ENCODE data around the gene CLK4.

The CLK4 gene

DNA sequence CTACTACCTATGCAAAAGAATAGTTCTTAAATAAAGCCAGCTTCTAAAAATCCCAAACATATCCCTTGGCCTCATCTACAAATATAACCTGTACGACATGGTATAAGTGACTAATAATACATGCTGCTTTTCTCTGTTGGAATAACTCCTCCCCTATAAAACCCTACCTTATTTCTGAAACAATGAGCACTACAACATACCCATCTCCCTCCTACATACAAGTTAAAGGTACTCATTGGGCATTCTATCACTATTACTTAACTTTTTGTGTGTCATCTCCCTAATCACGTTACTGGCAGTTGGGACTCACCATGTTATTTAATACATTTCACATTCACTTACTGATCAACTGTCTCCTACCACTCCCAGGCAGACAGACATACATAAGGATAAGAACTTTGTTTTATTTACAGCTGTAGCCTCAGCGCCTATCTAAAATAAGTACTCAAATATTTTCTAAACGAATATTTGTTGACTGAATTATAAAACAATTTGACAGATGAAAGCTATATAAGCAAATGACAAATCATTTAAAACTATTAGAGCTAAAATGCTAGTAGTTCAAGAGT is 4.1 kb downstream of the CLK4 start:
- no peak for DNase-seq
- no peak overlapping the region for H3K4ac ChIP-seq (ENCODE audit: low read depth in 1 of 2, low read length in 2 of 2)
- 98% methylated on average over 2 of the region's 4 CpGs for WGBS

DNA sequence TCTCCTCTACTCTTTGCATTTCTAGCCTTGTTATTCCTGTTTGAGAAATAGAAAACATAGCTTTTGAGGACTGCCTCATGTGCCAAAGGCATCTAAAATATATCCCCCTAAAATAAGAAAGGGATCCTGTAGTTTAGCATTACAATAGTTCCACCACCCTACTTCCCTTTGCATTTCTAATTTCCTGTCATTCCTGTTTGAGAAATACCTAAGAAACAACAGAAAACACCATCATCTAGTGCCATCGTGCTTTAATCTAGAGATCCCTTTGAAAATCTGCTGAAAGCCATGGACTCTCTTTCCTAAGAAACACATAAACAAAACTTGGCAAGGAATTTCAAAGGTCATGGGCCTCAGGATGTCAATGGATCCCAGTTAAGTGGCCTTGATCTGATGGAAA is 7.5 kb downstream of the CLK4 start:
- H3K23ac ChIP-seq (ENCODE audit: low read length in 2 of 2): no peak overlapping the region
- no peak overlapping the region for H3K4ac ChIP-seq (ENCODE audit: low read depth in 1 of 2, low read length in 2 of 2)
- no peak overlapping the region for H2AK5ac ChIP-seq (ENCODE audit: low read length, severe bottlenecking)
- no peak overlapping the region for H3K4me3 ChIP-seq (ENCODE audit: insufficient read depth in 1 of 2, low read depth in 1 of 2, low read length in 2 of 2)
- WGBS: 85% methylated on average over 1 of the region's 1 CpG
- H2BK120ac ChIP-seq (ENCODE audit: low read depth, low read length): no peak overlapping the region
- H2BK5ac ChIP-seq (ENCODE audit: low read depth, low read length, poor library complexity, severe bottlenecking): no peak overlapping the region
- no peak overlapping the region for H3K18ac ChIP-seq (ENCODE audit: low read depth in 1 of 2, low read length in 2 of 2)
- H2BK15ac ChIP-seq (ENCODE audit: low read depth, poor library complexity, severe bottlenecking): no peak overlapping the region
- no peak overlapping the region for H3K27ac ChIP-seq (ENCODE audit: low read length, poor library complexity, severe bottlenecking)
- no peaks in the 10 kb centered on the region for H3K4me1 ChIP-seq (ENCODE audit: control insufficient read depth, insufficient read depth, low read depth, low read length)
- H2BK12ac ChIP-seq (ENCODE audit: low read length in 2 of 2): no peak overlapping the region
- H3K14ac ChIP-seq (ENCODE audit: low read length in 2 of 2): no peak overlapping the region
- H4K91ac ChIP-seq (ENCODE audit: low read length): no peak overlapping the region
- no peak overlapping the region for H3K4me2 ChIP-seq (ENCODE audit: low read length, poor library complexity, severe bottlenecking)
- H2AFZ ChIP-seq (ENCODE audit: low read depth, low read length): no peak overlapping the region
- H3K27me3 ChIP-seq (ENCODE audit: control insufficient read depth in 1 of 2, insufficient read depth in 1 of 2, low read length in 2 of 2): no peaks in the 10 kb centered on the region
- no peak overlapping the region for H3K9ac ChIP-seq (ENCODE audit: low read length)
- peaks cover 18 to 88% of the 10 kb centered on the region in 2 experiments for H3K36me3 ChIP-seq (ENCODE audit: control insufficient read depth in 1 of 2, insufficient read depth in 2 of 2, low read depth in 1 of 2, low read length in 2 of 2)
- H4K8ac ChIP-seq (ENCODE audit: low read length): no peak overlapping the region
- DNase-seq: no peak
- H3K79me1 ChIP-seq (replicated peaks; ENCODE audit: low read length, poor library complexity, severe bottlenecking): peaks cover 18% of the 10 kb centered on the region
- H3K9me3 ChIP-seq (ENCODE audit: control insufficient read depth, low read length): no peaks in the 10 kb centered on the region

More for the DNA sequence above, 4.1 kb downstream of the CLK4 start:
- Histone ChIP-seq H3K79me1 (replicated peaks; ENCODE audit: low read length, poor library complexity, severe bottlenecking) (peaks cover 8% of the 10 kb centered on the region), H2BK120ac (ENCODE audit: low read depth, low read length) (no peak overlapping the region), H3K9ac (ENCODE audit: low read length) (no peak overlapping the region), H3K4me1 (ENCODE audit: control insufficient read depth, insufficient read depth, low read depth, low read length) (peaks cover 2% of the 10 kb centered on the region), H4K8ac (ENCODE audit: low read length) (no peak overlapping the region), H2AK5ac (ENCODE audit: low read length, severe bottlenecking) (no peak overlapping the region), H3K4me3 (ENCODE audit: insufficient read depth in 1 of 2, low read depth in 1 of 2, low read length in 2 of 2) (no peak overlapping the region), H2BK15ac (ENCODE audit: low read depth, poor library complexity, severe bottlenecking) (no peak overlapping the region), H3K14ac (ENCODE audit: low read length in 2 of 2) (no peak overlapping the region), H2BK5ac (ENCODE audit: low read depth, low read length, poor library complexity, severe bottlenecking) (no peak overlapping the region), H2BK12ac (ENCODE audit: low read length in 2 of 2) (no peak overlapping the region), H3K27me3 (ENCODE audit: control insufficient read depth in 1 of 2, insufficient read depth in 1 of 2, low read length in 2 of 2) (no peaks in the 10 kb centered on the region), H2AFZ (ENCODE audit: low read depth, low read length) (no peak overlapping the region), H3K27ac (ENCODE audit: low read length, poor library complexity, severe bottlenecking) (no peak overlapping the region), H3K36me3 (ENCODE audit: control insufficient read depth in 1 of 2, insufficient read depth in 2 of 2, low read depth in 1 of 2, low read length in 2 of 2) (peaks cover 4 to 55% of the 10 kb centered on the region in 2 experiments), H3K23ac (ENCODE audit: low read length in 2 of 2) (no peak overlapping the region), H4K91ac (ENCODE audit: low read length) (no peak overlapping the region), H3K9me3 (ENCODE audit: control insufficient read depth, low read length) (no peaks in the 10 kb centered on the region), H3K4me2 (ENCODE audit: low read length, poor library complexity, severe bottlenecking) (no peak overlapping the region), H3K18ac (ENCODE audit: low read depth in 1 of 2, low read length in 2 of 2) (no peak overlapping the region)

DNA sequence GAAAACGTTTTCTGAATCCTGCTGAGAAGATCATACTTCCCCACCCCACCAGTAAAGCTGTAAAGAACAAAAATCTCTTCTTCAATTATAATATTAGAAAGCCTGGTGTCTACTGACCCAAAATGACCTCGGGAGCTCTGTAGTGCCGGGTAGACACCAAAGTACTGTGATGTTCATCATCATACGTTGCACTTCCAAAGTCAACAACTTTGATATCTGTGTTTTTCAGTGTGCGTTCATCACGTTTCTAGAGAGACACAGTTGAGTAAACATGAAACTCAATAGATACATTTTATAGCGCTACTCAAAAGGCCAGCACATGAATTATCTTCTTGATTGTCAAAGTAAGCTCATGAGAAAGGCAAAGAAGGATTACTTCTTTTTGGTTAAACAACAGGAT is 14.6 kb downstream of the CLK4 start:
- no peak overlapping the region for H3K4me2 ChIP-seq (ENCODE audit: low read length, poor library complexity, severe bottlenecking)
- no peak overlapping the region for H3K27ac ChIP-seq (ENCODE audit: low read length, poor library complexity, severe bottlenecking)
- H4K8ac ChIP-seq (ENCODE audit: low read length): no peak overlapping the region
- WGBS: over 99% methylated on average over 6 of the region's 7 CpGs
- H2BK5ac ChIP-seq (ENCODE audit: low read depth, low read length, poor library complexity, severe bottlenecking): no peak overlapping the region
- H3K4me1 ChIP-seq (ENCODE audit: control insufficient read depth, insufficient read depth, low read depth, low read length): no peaks in the 10 kb centered on the region
- peaks cover 4% of the 10 kb centered on the region for H3K9me3 ChIP-seq (ENCODE audit: control insufficient read depth, low read length)
- no peak overlapping the region for H3K14ac ChIP-seq (ENCODE audit: low read length in 2 of 2)
- H3K4ac ChIP-seq (ENCODE audit: low read depth in 1 of 2, low read length in 2 of 2): no peak overlapping the region
- H2BK120ac ChIP-seq (ENCODE audit: low read depth, low read length): no peak overlapping the region
- H3K9ac ChIP-seq (ENCODE audit: low read length): no peak overlapping the region
- DNase-seq: no peak
- no peaks in the 10 kb centered on the region for H3K27me3 ChIP-seq (ENCODE audit: control insufficient read depth in 1 of 2, insufficient read depth in 1 of 2, low read length in 2 of 2)
- no peak overlapping the region for H2AK5ac ChIP-seq (ENCODE audit: low read length, severe bottlenecking)
- peaks cover 12% of the 10 kb centered on the region for H3K79me1 ChIP-seq (replicated peaks; ENCODE audit: low read length, poor library complexity, severe bottlenecking)
- no peak overlapping the region for H3K23ac ChIP-seq (ENCODE audit: low read length in 2 of 2)
- no peak overlapping the region for H2BK12ac ChIP-seq (ENCODE audit: low read length in 2 of 2)
- H3K4me3 ChIP-seq (ENCODE audit: insufficient read depth in 1 of 2, low read depth in 1 of 2, low read length in 2 of 2): no peak overlapping the region
- peaks cover 27 to 88% of the 10 kb centered on the region in 2 experiments for H3K36me3 ChIP-seq (ENCODE audit: control insufficient read depth in 1 of 2, insufficient read depth in 2 of 2, low read depth in 1 of 2, low read length in 2 of 2)
- H2AFZ ChIP-seq (ENCODE audit: low read depth, low read length): no peak overlapping the region
- no peak overlapping the region for H4K91ac ChIP-seq (ENCODE audit: low read length)
- H3K18ac ChIP-seq (ENCODE audit: low read depth in 1 of 2, low read length in 2 of 2): no peak overlapping the region
- no peak overlapping the region for H2BK15ac ChIP-seq (ENCODE audit: low read depth, poor library complexity, severe bottlenecking)

DNA sequence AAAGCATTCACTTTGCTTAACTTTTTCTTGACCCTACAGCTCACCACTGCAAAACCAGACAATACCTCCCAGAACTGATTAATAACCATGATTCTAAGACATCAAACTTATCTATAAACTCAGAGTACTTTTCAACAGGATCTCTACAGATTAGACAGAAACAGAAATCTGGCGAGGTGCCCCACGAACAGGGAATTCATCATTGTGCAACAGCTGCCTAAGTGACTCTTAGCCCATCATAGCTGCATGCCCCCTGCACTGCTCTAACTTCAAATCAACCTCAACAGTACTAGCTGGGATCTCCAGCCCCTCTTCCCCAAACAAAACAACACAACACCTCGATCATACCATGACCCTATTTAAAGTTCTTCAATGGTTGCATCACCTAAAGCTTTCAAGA is 20.6 kb downstream of the CLK4 start:
- Histone ChIP-seq H4K8ac (ENCODE audit: low read length) (no peak overlapping the region), H2AFZ (ENCODE audit: low read depth, low read length) (no peak overlapping the region), H2BK5ac (ENCODE audit: low read depth, low read length, poor library complexity, severe bottlenecking) (no peak overlapping the region), H3K4ac (ENCODE audit: low read depth in 1 of 2, low read length in 2 of 2) (no peak overlapping the region), H3K4me2 (ENCODE audit: low read length, poor library complexity, severe bottlenecking) (no peak overlapping the region), H3K23ac (ENCODE audit: low read length in 2 of 2) (no peak overlapping the region), H3K9ac (ENCODE audit: low read length) (no peak overlapping the region), H2BK15ac (ENCODE audit: low read depth, poor library complexity, severe bottlenecking) (no peak overlapping the region), H3K36me3 (ENCODE audit: control insufficient read depth in 1 of 2, insufficient read depth in 2 of 2, low read depth in 1 of 2, low read length in 2 of 2) (peaks cover 32 to 89% of the 10 kb centered on the region in 2 experiments), H4K91ac (ENCODE audit: low read length) (no peak overlapping the region), H2BK12ac (ENCODE audit: low read length in 2 of 2) (no peak overlapping the region), H3K18ac (ENCODE audit: low read depth in 1 of 2, low read length in 2 of 2) (no peak overlapping the region), H3K27ac (ENCODE audit: low read length, poor library complexity, severe bottlenecking) (no peak overlapping the region), H3K27me3 (ENCODE audit: control insufficient read depth in 1 of 2, insufficient read depth in 1 of 2, low read length in 2 of 2) (no peaks in the 10 kb centered on the region), H3K9me3 (ENCODE audit: control insufficient read depth, low read length) (no peaks in the 10 kb centered on the region), H3K14ac (ENCODE audit: low read length in 2 of 2) (no peak overlapping the region), H3K4me3 (ENCODE audit: insufficient read depth in 1 of 2, low read depth in 1 of 2, low read length in 2 of 2) (no peak overlapping the region), H2AK5ac (ENCODE audit: low read length, severe bottlenecking) (no peak overlapping the region), H2BK120ac (ENCODE audit: low read depth, low read length) (no peak overlapping the region), H3K4me1 (ENCODE audit: control insufficient read depth, insufficient read depth, low read depth, low read length) (no peaks in the 10 kb centered on the region), H3K79me1 (replicated peaks; ENCODE audit: low read length, poor library complexity, severe bottlenecking) (peaks cover 9% of the 10 kb centered on the region)
- no peak for DNase-seq
- WGBS: 97% methylated on average over 3 of the region's 3 CpGs

Data from mesenchymal stem cell (in vitro differentiated cells and primary cell).